Erythroblast (primary cell): ENCODE data around the gene STARD3.

Experiments
- DNase-seq, 2 experiments: peaks; one replicate each; lab custom pipeline; 2025; lab: John Stamatoyannopoulos, UW
- GATA1 ChIP-seq: IDR thresholded peaks from 2 replicates; pipeline ENCODE4 v1.6.1; 2011; ENCODE audit warnings: low read depth, mild to moderate bottlenecking, control low read depth, low read length, moderate library complexity
- POLR2A ChIP-seq: IDR thresholded peaks from 2 replicates; pipeline ENCODE4 v1.6.1; 2011; ENCODE audit warnings: mild to moderate bottlenecking, low read length

The STARD3 gene

DNA sequence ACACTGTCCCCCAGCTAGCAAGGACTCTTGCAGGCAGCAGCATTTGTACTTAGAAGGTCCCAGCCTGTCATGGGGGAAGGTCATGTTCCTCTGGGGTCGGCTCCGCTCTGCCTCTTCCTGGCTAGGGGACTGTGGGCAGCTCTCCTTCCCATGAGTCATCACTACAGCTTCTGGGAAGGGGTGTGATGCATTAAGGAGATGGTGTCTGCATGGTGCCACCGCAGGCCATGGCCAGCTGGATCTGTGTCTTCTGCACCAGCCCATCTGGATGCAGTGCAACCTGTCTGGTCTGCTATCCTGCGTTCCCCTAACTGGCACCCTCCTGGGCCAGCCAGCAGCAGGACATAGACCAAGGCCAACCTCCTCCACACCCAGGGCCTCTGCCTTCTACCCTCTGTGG is 6.3 kb downstream of the STARD3 start:
- TF ChIP-seq POLR2A: no peak
- no peak for TF ChIP-seq GATA1
- no peak for DNase-seq

DNA sequence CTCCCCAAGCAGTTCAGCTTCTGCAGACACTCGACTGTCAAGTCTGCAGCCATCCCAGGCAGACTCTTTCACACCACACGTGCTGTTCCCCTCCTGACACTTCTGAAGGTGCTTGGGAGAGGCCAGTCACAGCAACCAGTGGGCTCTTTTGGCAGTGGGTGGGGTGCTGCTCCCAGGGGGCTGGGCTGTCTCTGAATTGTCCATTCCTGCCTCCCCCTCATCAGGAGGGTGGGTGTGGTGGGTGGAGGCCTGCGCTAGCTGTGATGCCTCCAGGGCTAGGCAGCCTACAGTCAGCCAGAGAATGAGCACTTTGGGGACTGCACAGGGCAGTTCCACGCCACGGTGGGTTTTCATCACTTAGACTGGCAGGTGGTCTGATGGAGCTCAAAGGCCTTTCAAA is 10.3 kb downstream of the STARD3 start:
- peak; percentile 45 to 54 for DNase-seq
- no peak for TF ChIP-seq POLR2A
- TF ChIP-seq GATA1: no peak

DNA sequence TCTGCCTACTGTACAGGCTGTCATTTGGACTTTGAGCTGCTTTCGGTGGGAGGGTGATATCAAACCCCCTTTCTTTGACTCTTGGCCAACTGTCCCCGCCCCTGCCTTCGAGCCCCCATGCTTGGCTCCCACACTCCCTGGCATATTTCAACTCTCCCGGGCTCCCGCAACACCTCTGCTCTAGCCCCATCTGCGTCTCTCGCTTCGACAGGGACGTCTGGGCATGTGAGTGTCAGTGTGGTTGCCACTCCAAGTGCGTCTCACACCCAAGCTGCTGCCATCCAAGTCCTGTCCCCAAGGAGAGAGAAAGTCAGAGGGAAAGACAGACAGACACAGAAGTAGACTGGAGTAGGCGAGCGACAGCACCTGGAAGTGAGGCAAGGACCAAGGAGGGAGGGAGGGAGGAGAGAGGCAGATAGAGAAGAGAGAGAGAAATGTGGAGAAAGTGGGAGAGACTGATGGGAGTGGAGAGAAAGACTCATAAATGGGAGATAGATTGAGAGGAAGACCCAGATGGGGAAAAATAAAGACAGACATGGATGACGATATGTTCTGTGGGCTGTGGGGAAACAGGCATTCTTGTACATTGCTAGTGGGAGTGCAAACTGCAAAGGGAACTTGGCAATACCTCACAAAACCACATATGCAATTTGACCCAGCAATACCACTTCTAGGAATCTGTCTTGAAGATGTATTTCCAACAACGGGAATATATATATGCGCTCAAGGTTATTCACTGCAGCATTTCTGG is 11.8 kb downstream of the STARD3 start:
- TF ChIP-seq GATA1: no peak
- TF ChIP-seq POLR2A: no peak
- no peak for DNase-seq

DNA sequence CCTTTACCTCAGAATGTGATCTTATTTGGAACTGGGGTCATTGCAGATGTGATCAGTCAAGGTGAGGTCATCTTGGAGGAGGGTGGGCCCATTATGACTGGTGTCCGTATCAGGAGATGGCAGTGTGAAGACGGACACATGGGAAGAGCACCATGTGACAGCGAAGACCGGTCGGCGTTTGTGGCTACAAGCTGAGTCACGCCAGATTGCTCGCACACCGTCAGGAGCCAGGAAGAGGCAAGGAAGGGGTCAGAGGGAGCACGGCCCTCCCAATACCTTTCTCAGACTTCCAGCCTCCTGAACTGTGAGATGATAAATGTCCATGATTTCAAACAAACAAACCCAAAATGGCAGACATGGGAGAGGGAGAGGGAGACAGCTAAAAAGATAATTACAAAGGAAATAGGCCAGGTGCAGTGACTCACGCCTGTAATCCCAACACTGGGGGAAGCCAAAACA is 13.2 kb downstream of the STARD3 start:
- TF ChIP-seq GATA1 (no peak), POLR2A (no peak)
- no peak for DNase-seq

DNA sequence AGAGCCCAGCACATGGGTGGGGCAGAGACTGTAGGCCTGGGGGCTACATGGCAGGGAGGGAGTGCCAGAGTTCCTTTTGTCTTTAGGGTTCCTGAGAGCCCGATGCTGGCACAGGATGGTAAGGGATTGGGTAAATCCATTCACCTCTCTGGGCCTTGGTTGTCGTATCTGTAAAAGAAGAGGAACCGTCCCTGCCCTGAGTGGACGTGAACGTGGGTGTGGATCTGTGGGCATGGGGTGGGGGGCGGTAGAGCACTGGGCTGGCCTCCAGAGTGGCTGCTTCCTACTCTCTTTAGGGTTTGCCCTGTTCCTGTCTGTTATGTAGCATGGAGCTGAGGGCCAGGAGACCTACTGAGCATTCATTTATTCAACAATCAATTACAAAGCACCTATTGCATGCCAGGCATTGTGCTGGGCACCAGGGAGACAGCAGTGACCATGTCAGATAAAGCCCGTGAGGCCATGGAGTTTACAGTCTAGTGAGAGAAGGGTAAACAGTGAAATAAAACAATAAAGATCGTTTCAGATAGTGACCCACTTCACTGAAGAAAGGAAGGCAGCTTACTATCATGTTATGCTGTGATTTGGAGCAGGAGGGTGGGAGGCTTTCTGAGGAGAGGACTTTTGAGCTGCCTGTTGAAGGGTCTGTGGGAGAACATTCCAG is 15.1 kb downstream of the STARD3 start:
- no peak for DNase-seq
- TF ChIP-seq GATA1 (no peak), POLR2A (no peak)

DNA sequence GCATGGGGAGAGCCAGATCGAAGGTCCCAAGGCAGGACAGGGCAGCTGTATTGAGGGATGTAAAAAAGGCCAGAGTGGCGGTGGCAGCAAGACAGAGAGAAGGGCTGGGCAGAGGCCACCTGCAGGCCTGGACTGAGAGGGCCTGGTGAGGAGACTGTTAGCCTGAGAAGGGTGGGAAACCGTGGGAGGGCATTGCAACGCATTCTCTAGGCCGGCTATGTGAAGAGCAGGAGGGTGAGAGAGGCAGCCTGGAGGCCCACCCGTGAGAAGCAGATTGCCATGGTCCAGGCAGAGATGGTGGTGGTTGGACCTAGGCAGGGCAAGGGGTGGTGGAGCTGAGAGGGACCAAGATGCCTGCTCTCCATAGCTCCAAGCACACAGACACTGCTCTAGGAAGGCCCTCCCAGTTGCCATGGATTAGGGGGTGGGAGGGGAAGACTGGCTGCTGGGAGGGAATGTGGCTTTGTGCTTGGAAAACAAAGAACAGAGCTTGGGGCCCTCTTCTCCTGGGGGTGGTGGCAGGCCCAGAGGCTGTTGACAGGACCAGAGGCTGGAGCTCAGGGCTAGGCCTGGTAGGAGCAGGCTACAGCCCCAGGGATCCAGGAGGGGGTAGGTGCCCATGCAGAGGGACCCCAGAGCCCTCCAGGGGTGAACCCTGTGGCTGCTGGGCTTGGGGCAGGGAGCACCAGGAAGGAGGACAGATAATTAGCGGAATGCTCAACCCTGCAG is 15.8 kb downstream of the STARD3 start:
- no peak for DNase-seq
- TF ChIP-seq POLR2A (no peak), GATA1 (no peak)

DNA sequence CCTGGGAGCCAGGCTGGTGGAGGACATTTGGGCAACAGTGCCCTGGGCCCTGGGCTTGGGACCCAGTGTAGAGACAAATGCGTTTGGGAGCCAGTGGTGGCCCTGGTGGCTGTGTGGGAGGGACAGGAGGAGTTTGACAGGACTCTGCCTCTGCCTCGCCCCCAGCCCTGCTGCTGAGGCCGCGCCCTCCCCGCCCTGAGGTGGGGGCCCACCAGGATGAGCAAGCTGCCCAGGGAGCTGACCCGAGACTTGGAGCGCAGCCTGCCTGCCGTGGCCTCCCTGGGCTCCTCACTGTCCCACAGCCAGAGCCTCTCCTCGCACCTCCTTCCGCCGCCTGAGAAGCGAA is 16.3 kb downstream of the STARD3 start:
- DNase-seq: peak in 1 of 2 experiments; percentile 37

DNA sequence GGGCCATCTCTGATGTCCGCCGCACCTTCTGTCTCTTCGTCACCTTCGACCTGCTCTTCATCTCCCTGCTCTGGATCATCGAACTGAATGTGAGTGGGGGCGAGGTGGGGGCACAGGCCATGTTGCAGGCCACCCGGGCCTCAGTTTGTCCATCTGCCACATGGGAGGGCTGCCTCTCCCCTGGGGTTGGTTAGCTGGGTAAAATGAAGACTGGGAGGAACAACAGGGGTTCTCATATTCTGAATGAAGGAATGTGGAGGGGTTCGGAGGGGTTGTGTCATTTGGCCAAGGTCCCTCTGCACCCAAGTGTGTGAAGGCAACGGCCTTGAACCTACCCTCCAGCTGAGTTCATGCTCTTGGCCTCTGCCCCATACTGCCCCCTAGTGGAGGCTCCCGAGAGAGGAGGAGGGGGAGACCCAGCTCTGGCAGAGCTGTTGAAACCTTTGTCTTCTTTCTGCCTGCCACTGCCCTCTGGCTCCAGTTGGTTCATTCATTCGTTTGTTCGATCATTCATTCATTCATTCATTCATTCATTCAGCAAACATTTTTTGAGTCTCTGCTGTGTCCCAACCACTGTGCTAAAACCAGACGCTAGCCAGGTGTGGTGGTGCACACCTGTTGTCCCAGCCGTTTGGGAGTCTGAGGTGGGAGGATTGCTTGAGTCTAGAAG is 16.9 kb downstream of the STARD3 start:
- DNase-seq: peak; percentile 79 to 86
- TF ChIP-seq POLR2A (no peak), GATA1 (no peak)

More for the DNA sequence above, 16.3 kb downstream of the STARD3 start:
- no peak for TF ChIP-seq GATA1
- no peak for TF ChIP-seq POLR2A

DNA sequence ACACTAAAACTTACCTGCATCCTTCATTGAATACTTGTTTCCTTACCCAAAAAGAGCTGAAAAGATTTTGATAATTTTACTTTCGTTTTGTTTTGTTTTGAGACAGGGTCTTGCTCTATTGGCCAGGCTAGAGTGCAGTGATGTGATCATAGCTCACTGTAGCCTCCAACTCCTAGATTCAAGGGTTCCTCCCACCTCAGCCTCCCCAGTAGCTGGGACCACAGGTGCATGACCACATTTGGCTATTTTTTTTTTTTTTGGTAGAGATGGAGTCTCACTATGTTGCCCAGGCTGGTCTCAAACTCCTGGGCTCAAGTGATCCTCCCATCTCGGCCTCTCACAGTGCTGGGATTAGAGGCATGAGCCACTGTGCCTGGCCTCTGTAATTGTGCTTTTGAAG is 18.2 kb downstream of the STARD3 start:
- TF ChIP-seq POLR2A (no peak), GATA1 (no peak)
- no peak for DNase-seq

DNA sequence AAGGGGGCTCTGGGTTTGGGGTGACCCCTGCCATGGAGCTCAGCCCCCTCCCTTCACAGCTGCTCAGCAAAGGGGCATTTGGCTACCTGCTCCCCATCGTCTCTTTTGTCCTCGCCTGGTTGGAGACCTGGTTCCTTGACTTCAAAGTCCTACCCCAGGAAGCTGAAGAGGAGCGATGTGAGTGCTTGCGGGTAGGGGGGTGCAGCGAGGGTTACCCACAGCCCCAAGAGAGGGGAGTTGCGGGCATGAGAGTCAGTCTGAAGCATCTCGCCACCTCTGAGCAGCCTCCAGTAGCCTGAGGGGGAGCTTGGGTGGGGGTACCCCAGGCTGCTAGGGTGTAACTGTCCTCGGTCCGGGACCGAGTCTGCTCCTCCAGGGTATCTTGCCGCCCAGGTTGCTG is 21.4 kb downstream of the STARD3 start:
- no peak for DNase-seq
- TF ChIP-seq GATA1: no peak
- TF ChIP-seq POLR2A: no peak

DNA sequence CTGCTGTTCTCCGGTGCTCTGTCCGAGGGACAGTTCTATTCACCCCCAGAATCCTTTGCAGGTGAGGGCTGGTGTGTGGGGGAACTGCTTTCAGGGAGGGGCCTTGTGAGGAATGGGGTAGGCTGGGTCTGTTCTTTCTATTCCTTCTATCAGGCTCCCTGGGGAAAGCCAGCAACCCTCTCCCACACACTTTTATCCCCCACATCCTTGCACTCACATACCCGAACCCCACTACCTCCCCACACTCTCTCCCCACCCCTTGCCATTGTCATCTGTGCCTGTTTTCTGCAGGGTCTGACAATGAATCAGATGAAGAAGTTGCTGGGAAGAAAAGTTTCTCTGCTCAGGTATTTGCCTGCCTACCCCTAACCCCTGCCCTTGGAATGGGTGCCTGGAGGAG is 21.8 kb downstream of the STARD3 start:
- no peak for TF ChIP-seq POLR2A
- TF ChIP-seq GATA1: no peak
- no peak for DNase-seq

DNA sequence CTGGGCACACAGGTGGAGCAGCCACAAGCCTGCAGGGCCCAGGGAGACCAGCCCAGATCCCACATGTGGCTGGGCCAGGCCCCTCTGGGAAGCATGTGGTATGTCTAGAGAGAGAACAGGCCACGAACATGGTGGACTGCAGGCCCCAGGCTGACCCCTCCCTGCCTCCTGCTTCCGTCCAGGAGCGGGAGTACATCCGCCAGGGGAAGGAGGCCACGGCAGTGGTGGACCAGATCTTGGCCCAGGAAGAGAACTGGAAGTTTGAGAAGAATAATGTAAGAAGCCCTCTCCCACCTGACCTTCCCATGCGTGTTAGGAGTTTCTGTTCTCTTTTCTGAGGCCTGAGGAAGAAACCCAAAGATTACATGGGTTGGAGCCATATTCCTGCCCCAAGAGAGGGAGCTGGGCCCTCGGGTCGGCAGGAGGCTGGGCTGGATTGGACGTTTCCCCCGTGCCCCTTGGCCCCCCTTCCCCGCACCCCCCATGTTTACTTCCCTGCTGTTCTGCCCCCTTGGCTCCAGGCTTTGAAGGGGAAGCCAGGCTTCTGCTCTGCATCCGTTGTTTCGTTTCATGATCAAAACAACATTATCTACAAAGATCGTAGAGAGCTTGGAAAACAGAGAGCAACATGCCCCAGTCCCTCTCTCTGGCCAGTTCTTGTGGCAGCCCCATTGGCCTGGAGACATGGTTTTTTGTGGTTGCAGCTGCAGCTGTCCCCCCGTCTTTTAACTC is 22.5 kb downstream of the STARD3 start:
- TF ChIP-seq POLR2A (no peak), GATA1 (no peak)

DNA sequence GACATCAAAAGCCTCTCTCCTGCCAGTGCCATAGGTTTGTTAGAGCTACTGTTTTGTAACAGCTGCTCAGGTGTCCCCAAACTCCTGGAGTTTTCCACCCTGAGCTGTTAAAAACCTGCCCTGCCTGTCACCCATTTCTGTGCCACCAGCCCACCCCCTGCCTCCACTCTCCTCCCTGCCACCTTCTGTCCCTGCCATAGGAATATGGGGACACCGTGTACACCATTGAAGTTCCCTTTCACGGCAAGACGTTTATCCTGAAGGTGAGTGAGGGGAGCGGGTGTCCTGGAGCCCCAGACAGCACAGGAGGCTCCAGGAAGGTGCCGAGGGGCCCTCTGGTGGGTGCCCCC is 23.0 kb downstream of the STARD3 start:
- no peak for DNase-seq
- TF ChIP-seq GATA1: no peak
- TF ChIP-seq POLR2A: no peak

More for the DNA sequence above, 22.5 kb downstream of the STARD3 start:
- DNase-seq: no peak
